ENCODE measurements around the gene SMAD1. TPM values are rescaled to one million over a fixed set of nuclear protein-coding genes. Genes with fewer than 3 reads are reported as not detected.

SMAD1 gene
- total RNA-seq, 1 experiment from 2014 or later: 21.1 TPM

DNA sequence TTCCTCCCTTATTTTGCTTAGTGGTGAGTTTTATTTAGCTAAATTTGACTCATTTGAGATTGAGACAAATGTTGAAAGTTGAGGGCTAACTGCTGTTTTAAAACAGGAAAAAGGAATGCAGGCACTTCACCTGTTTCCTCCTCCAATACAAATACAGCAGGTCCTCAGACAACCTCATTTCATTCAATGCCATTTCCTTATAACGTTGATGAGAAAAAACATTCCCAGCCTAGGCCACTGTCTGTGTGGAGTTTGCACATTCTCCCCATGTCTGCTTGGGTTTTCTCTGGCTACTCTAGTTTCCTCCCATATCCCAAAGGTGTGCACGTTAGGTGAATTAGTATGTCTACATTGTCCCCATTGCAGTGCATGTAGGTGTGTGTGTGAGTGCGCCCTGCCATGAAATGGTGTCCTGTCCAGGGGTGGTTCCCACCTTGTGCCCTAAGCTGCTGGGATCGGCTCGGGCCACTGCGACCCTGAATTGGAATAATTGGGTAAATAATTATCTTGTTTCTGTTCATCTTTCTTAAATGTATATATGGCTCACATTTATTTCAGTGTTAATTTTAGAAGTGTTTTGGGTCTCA, 21.9 kb downstream of the SMAD1 start:
- H3K27me3 ChIP-seq (ENCODE audit: insufficient read depth, low read length): no peaks in the 10 kb centered on the region
- H2BK20ac ChIP-seq (ENCODE audit: low read depth, low read length, poor library complexity, severe bottlenecking): no peak overlapping the region
- WGBS (ENCODE audit: extremely low coverage, insufficient read length, low lambda C conversion rate): no CpG with 5 or more reads among the region's 6 CpGs
- TF ChIP-seq, protein P1, sequence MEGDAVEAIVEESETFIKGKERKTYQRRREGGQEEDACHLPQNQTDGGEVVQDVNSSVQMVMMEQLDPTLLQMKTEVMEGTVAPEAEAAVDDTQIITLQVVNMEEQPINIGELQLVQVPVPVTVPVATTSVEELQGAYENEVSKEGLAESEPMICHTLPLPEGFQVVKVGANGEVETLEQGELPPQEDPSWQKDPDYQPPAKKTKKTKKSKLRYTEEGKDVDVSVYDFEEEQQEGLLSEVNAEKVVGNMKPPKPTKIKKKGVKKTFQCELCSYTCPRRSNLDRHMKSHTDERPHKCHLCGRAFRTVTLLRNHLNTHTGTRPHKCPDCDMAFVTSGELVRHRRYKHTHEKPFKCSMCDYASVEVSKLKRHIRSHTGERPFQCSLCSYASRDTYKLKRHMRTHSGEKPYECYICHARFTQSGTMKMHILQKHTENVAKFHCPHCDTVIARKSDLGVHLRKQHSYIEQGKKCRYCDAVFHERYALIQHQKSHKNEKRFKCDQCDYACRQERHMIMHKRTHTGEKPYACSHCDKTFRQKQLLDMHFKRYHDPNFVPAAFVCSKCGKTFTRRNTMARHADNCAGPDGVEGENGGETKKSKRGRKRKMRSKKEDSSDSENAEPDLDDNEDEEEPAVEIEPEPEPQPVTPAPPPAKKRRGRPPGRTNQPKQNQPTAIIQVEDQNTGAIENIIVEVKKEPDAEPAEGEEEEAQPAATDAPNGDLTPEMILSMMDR (conservative IDR thresholded peaks at IDR 0.05): no peak
- Mint-ChIP-seq H3K4me3 (no peak overlapping the region), H3K27me3 (ENCODE audit: low read depth) (no peaks in the 10 kb centered on the region), H3K9me3 (no peaks in the 10 kb centered on the region), H3K27ac (peak overlapping the region; percentile 14 to 53 (median 30); a peak in 2 of 7 replicates), H3K36me3 (ENCODE audit: insufficient read depth in 1 of 3, low read depth in 3 of 3) (no peaks in the 10 kb centered on the region), H3K4me1 (peaks cover 39 to 42% of the 10 kb centered on the region in 2 experiments)
- H3K9ac ChIP-seq (ENCODE audit: extremely low read depth, insufficient read length, low read length): no peak overlapping the region
- no peak overlapping the region for H3K4ac ChIP-seq (ENCODE audit: low read depth, low read length)
- no peak overlapping the region for H3K27ac ChIP-seq (ENCODE audit: insufficient read length, low read depth, low read length)
- H4K8ac ChIP-seq (replicated peaks; ENCODE audit: insufficient read length, low read depth, low read length): no peak overlapping the region
- no peaks in the 10 kb centered on the region for H3K23me2 ChIP-seq (ENCODE audit: insufficient read length, low read depth, low read length, poor library complexity, severe bottlenecking)
- H3K9me3 ChIP-seq (ENCODE audit: control insufficient read depth, low read depth, low read length): no peaks in the 10 kb centered on the region
- no peaks in the 10 kb centered on the region; the same call in 1 of the 2 replicates for H3K79me2 ChIP-seq (ENCODE audit: insufficient read depth, low read length)
- H3K14ac ChIP-seq (ENCODE audit: insufficient read depth, low read length): no peak overlapping the region
- peaks cover 5% of the 10 kb centered on the region for H3K4me1 ChIP-seq (ENCODE audit: insufficient read depth, low read length)
- H2BK15ac ChIP-seq (ENCODE audit: low read depth, low read length): no peak overlapping the region
- no peak overlapping the region for H4K5ac ChIP-seq (ENCODE audit: insufficient read length, low read depth, low read length)
- H3T11ph ChIP-seq (ENCODE audit: low read length): no peak overlapping the region
- no peak overlapping the region for H4K91ac ChIP-seq (ENCODE audit: insufficient read length, low read depth, low read length)
- no peak for DNase-seq
- no peaks in the 10 kb centered on the region for H4K20me1 ChIP-seq (ENCODE audit: control insufficient read depth, insufficient read depth, insufficient read length)
- H3K4me2 ChIP-seq (ENCODE audit: insufficient read depth, insufficient read length, low read length): no peak overlapping the region
- H3K56ac ChIP-seq (ENCODE audit: insufficient read length, low read depth, low read length): no peak overlapping the region
- H3K79me1 ChIP-seq (ENCODE audit: insufficient read depth, low read depth, low read length, poor library complexity, severe bottlenecking): no peaks in the 10 kb centered on the region
- H2BK12ac ChIP-seq (ENCODE audit: insufficient read length, low read depth, low read length): no peak overlapping the region
- no peak overlapping the region for H2BK5ac ChIP-seq (ENCODE audit: insufficient read length, low read length)
- H2AK5ac ChIP-seq (ENCODE audit: insufficient read length, low read length): no peak overlapping the region
- no peak overlapping the region for H3K23ac ChIP-seq (ENCODE audit: insufficient read length, low read depth, low read length)
- H3K18ac ChIP-seq (ENCODE audit: insufficient read length, low read depth, low read length): no peak overlapping the region
- no peak overlapping the region for H2AFZ ChIP-seq (ENCODE audit: low read length)
- no peak overlapping the region for H2BK120ac ChIP-seq (ENCODE audit: low read depth, low read length, poor library complexity, severe bottlenecking)
